DMS79 (cell line): ENCODE results near the gene PDE3B.
"Not testable (repeated sequence)": the region's sequence is repeated elsewhere in the genome, so short reads cannot be mapped to it uniquely, and the experiment has no call there.

Experiments
- DNase-seq: peaks from one replicate; lab custom pipeline; 2025; lab: John Stamatoyannopoulos, UW

The PDE3B gene

GRCh38 chr11:14641801-14642200 lies 1.8 kb upstream of the PDE3B start:
- DNase-seq: no peak

- no peak for DNase-seq
Observed at GRCh38 chr11:14642453-14642852, 1.2 kb upstream of the PDE3B start.

- DNase-seq: no peak
Observed at GRCh38 chr11:14642873-14643696, 519 bp upstream of the PDE3B start.

- no peak for DNase-seq
Observed at GRCh38 chr11:14644226-14645014, 816 bp downstream of the PDE3B start.

GRCh38 chr11:14645015-14645912 lies 1.7 kb downstream of the PDE3B start:
- DNase-seq: no peak

- no peak for DNase-seq
Observed at GRCh38 chr11:14645985-14646900, 2.6 kb downstream of the PDE3B start.

- DNase-seq: no peak
Observed at GRCh38 chr11:14650064-14650463, 6.5 kb downstream of the PDE3B start.

- DNase-seq: no peak
Observed at GRCh38 chr11:14653090-14653489, 9.5 kb downstream of the PDE3B start.

- DNase-seq: no peak
Observed at GRCh38 chr11:14655435-14655834, 11.8 kb downstream of the PDE3B start.

GRCh38 chr11:14656536-14657457 lies 13.2 kb downstream of the PDE3B start:
- no peak for DNase-seq

GRCh38 chr11:14657841-14658240 lies 14.2 kb downstream of the PDE3B start:
- no peak for DNase-seq

GRCh38 chr11:14664926-14665325 lies 21.3 kb downstream of the PDE3B start:
- DNase-seq: not testable (repeated sequence)

GRCh38 chr11:14667329-14667728 lies 23.7 kb downstream of the PDE3B start:
- DNase-seq: not testable (repeated sequence)

GRCh38 chr11:14668731-14669301 lies 25.2 kb downstream of the PDE3B start:
- DNase-seq: no peak

GRCh38 chr11:14669499-14669898 lies 25.9 kb downstream of the PDE3B start:
- no peak for DNase-seq

GRCh38 chr11:14669958-14670357 lies 26.4 kb downstream of the PDE3B start:
- DNase-seq: no peak

GRCh38 chr11:14672635-14673034 lies 29.0 kb downstream of the PDE3B start:
- DNase-seq: no peak

GRCh38 chr11:14673421-14673820 lies 29.8 kb downstream of the PDE3B start:
- DNase-seq: no peak

- DNase-seq: no peak
Observed at GRCh38 chr11:14673824-14674405, 30.3 kb downstream of the PDE3B start.
